ENCODE data around the gene APP.

DNA sequence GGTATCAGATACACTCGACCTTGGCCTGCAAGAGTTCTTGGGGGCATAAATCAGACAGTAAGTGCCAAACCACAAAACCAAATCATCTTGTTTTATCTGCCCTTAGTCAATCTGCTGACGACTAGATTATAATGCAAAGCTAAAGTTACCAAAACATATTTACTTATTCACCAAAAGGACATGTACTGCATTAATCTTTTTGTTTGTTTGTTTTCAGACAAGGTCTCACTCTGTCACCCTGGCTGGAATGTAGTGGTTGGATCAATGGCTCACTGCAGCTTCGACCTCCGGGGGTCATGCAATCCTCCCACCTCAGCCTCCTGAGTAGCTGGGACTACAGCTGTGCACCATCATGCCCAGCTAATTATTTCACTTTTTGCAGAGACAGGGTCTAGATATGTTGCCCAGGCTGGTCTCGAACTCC, 114.7 kb downstream of the APP start:
- TF ChIP-seq, protein P1, sequence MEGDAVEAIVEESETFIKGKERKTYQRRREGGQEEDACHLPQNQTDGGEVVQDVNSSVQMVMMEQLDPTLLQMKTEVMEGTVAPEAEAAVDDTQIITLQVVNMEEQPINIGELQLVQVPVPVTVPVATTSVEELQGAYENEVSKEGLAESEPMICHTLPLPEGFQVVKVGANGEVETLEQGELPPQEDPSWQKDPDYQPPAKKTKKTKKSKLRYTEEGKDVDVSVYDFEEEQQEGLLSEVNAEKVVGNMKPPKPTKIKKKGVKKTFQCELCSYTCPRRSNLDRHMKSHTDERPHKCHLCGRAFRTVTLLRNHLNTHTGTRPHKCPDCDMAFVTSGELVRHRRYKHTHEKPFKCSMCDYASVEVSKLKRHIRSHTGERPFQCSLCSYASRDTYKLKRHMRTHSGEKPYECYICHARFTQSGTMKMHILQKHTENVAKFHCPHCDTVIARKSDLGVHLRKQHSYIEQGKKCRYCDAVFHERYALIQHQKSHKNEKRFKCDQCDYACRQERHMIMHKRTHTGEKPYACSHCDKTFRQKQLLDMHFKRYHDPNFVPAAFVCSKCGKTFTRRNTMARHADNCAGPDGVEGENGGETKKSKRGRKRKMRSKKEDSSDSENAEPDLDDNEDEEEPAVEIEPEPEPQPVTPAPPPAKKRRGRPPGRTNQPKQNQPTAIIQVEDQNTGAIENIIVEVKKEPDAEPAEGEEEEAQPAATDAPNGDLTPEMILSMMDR (IDR thresholded peaks at IDR 0.05; ENCODE audit: borderline replicate concordance, extremely low read depth, low read length, poor library complexity, severe bottlenecking) = no peak
- no peak for TF ChIP-seq EZH2 (IDR thresholded peaks at IDR 0.05; ENCODE audit: borderline replicate concordance, low read depth, low read length, severe bottlenecking)
